ENCODE data around the gene CHST2. TPM values are rescaled to one million over a fixed set of nuclear protein-coding genes. Genes with fewer than 3 reads are reported as not detected.

Gene CHST2
- total RNA-seq, 1 experiment from 2014 or later = 1.7 TPM

- POLR2A ChIA-PET = no interaction called here
- CTCF ChIA-PET = no interaction called here
- no TSS peak for BruUV-seq (replicated peaks)
Observed at GRCh38 chr3:143152043-143152442, 32.5 kb downstream of the CHST2 start.

More at GRCh38 chr3:143152043-143152442, 32.5 kb downstream of the CHST2 start:
- ATAC-seq = no peak
- no peaks in the 10 kb centered on the region for H3K79me2 ChIP-seq (ENCODE audit: insufficient read depth, low read length)
- H4K20me1 ChIP-seq (ENCODE audit: insufficient read depth) = no peaks in the 10 kb centered on the region
- DNase-seq (ENCODE audit: low read depth, low spot score) = no peak
- H3K4me2 ChIP-seq (ENCODE audit: low read length) = no peak overlapping the region
- no peak overlapping the region for H3K9ac ChIP-seq (ENCODE audit: low read length)
- no peak overlapping the region for H3K4me3 ChIP-seq (replicated peaks in 1 of 2; ENCODE audit: low read depth in 1 of 2, low read length in 2 of 2)
- no peak overlapping the region for H2AFZ ChIP-seq (ENCODE audit: low read depth, low read length, poor library complexity, severe bottlenecking)
- H3K4me1 ChIP-seq (ENCODE audit: control insufficient read depth in 1 of 2, insufficient read depth in 2 of 2, low read length in 2 of 2) = peaks cover 0 to 11% of the 10 kb centered on the region in 2 experiments; a peak in 1 of 4 replicates
- H3K27me3 ChIP-seq (ENCODE audit: insufficient read depth, low read length) = no peaks in the 10 kb centered on the region
- H3K9me3 ChIP-seq (ENCODE audit: control insufficient read depth in 1 of 2, insufficient read depth in 1 of 2, low read depth in 1 of 2, low read length in 2 of 2) = no peaks in the 10 kb centered on the region
- H3K27ac ChIP-seq (ENCODE audit: low read depth, low read length) = no peak overlapping the region
- RAD21 ChIA-PET (ENCODE audit: low non-redundant PET in 1 of 2, low total read pairs in 2 of 2, uncharacterized antibody in 2 of 2, unreplicated experiment in 2 of 2) = no interaction called here
- H3K36me3 ChIP-seq (ENCODE audit: control insufficient read depth in 1 of 2, insufficient read depth in 2 of 2, low read length in 2 of 2) = no peaks in the 10 kb centered on the region
- intact Hi-C loops (cut with micrococcal nuclease) = no loop called here
- H3K9me2 ChIP-seq (ENCODE audit: insufficient read depth) = no peaks in the 10 kb centered on the region
- TF ChIP-seq POLR2A (IDR thresholded peaks at IDR 0.05; ENCODE audit: borderline replicate concordance, extremely low read depth, insufficient read depth, insufficient read length) (no peak), EZH2phosphoT487 (IDR thresholded peaks at IDR 0.05; ENCODE audit: borderline replicate concordance) (no peak), SRF (IDR thresholded peaks at IDR 0.05; ENCODE audit: low read depth) (no peak), EGR1 (IDR thresholded peaks at IDR 0.05; ENCODE audit: low read depth) (no peak), ZBTB33 (IDR thresholded peaks at IDR 0.05; ENCODE audit: extremely low read depth, insufficient replicate concordance, low read length) (no peak), CTCF (IDR thresholded peaks at IDR 0.05 in 2 of 3, conservative IDR thresholded peaks at IDR 0.05 in 1 of 3; ENCODE audit: borderline replicate concordance in 1 of 3, insufficient read depth in 1 of 3, low read depth in 2 of 3, low read length in 2 of 3) (no peak)
